ENCODE results near the gene C1QTNF1.
"Not testable (repeated sequence)": the region's sequence is repeated elsewhere in the genome, so short reads cannot be mapped to it uniquely, and the experiment has no call there.

The C1QTNF1 gene

GRCh38 chr17:79030636-79031035, 6.7 kb downstream of the C1QTNF1 start:
- not testable (repeated sequence) for DNase-seq (ENCODE audit: low spot score); H3K36me3 Mint-ChIP-seq (ENCODE audit: low read depth); H3K4me1 Mint-ChIP-seq (ENCODE audit: low read depth); H3K9me3 Mint-ChIP-seq; H3K4me3 Mint-ChIP-seq; H3K27ac Mint-ChIP-seq
- peaks cover 14% of the 10 kb centered on the region for H3K27me3 Mint-ChIP-seq (ENCODE audit: low read depth)

GRCh38 chr17:79031996-79032875, 8.3 kb downstream of the C1QTNF1 start:
- Mint-ChIP-seq H3K4me1 (ENCODE audit: low read depth) (no peaks in the 10 kb centered on the region), H3K27ac (no peak overlapping the region), H3K36me3 (ENCODE audit: low read depth) (no peaks in the 10 kb centered on the region), H3K27me3 (ENCODE audit: low read depth) (peaks cover 8% of the 10 kb centered on the region), H3K9me3 (no peaks in the 10 kb centered on the region), H3K4me3 (no peak overlapping the region)
- DNase-seq (ENCODE audit: low spot score) = no peak

GRCh38 chr17:79033046-79033616, 9.2 kb downstream of the C1QTNF1 start:
- Mint-ChIP-seq H3K27ac (no peak overlapping the region), H3K27me3 (ENCODE audit: low read depth) (peaks cover 8% of the 10 kb centered on the region), H3K9me3 (no peaks in the 10 kb centered on the region), H3K4me3 (no peak overlapping the region), H3K36me3 (ENCODE audit: low read depth) (no peaks in the 10 kb centered on the region), H3K4me1 (ENCODE audit: low read depth) (no peaks in the 10 kb centered on the region)
- DNase-seq (ENCODE audit: low spot score) = no peak

GRCh38 chr17:79033741-79034501, 10.0 kb downstream of the C1QTNF1 start:
- no peak overlapping the region for H3K27ac Mint-ChIP-seq
- H3K27me3 Mint-ChIP-seq (ENCODE audit: low read depth) = peaks cover 5% of the 10 kb centered on the region
- no peak for DNase-seq (ENCODE audit: low spot score)
- H3K4me3 Mint-ChIP-seq = no peak overlapping the region
- H3K4me1 Mint-ChIP-seq (ENCODE audit: low read depth) = no peaks in the 10 kb centered on the region
- H3K9me3 Mint-ChIP-seq = no peaks in the 10 kb centered on the region
- no peaks in the 10 kb centered on the region for H3K36me3 Mint-ChIP-seq (ENCODE audit: low read depth)

- Mint-ChIP-seq H3K9me3 (no peaks in the 10 kb centered on the region), H3K36me3 (ENCODE audit: low read depth) (no peaks in the 10 kb centered on the region), H3K27ac (no peak overlapping the region)
These were observed 11.0 kb downstream of the C1QTNF1 start for GRCh38 chr17:79034931-79035485.

GRCh38 chr17:79035686-79036085, 11.7 kb downstream of the C1QTNF1 start:
- H3K4me3 Mint-ChIP-seq = no peak overlapping the region
- H3K27ac Mint-ChIP-seq = no peak overlapping the region
- H3K9me3 Mint-ChIP-seq = no peaks in the 10 kb centered on the region
- peaks cover 2% of the 10 kb centered on the region for H3K27me3 Mint-ChIP-seq (ENCODE audit: low read depth)
- no peaks in the 10 kb centered on the region for H3K4me1 Mint-ChIP-seq (ENCODE audit: low read depth)
- no peaks in the 10 kb centered on the region for H3K36me3 Mint-ChIP-seq (ENCODE audit: low read depth)
- DNase-seq (ENCODE audit: low spot score) = no peak

More at GRCh38 chr17:79034931-79035485, 11.0 kb downstream of the C1QTNF1 start:
- H3K4me1 Mint-ChIP-seq (ENCODE audit: low read depth) = no peaks in the 10 kb centered on the region
- no peak overlapping the region for H3K4me3 Mint-ChIP-seq
- peaks cover 5% of the 10 kb centered on the region for H3K27me3 Mint-ChIP-seq (ENCODE audit: low read depth)
- DNase-seq (ENCODE audit: low spot score) = no peak

- H3K27me3 Mint-ChIP-seq (ENCODE audit: low read depth) = peaks cover 2% of the 10 kb centered on the region
- no peak for DNase-seq (ENCODE audit: low spot score)
- no peak overlapping the region for H3K4me3 Mint-ChIP-seq
- H3K9me3 Mint-ChIP-seq = no peaks in the 10 kb centered on the region
- H3K27ac Mint-ChIP-seq = no peak overlapping the region
- no peaks in the 10 kb centered on the region for H3K36me3 Mint-ChIP-seq (ENCODE audit: low read depth)
- H3K4me1 Mint-ChIP-seq (ENCODE audit: low read depth) = no peaks in the 10 kb centered on the region
These were observed 12.2 kb downstream of the C1QTNF1 start for GRCh38 chr17:79036181-79036580.

- Mint-ChIP-seq H3K4me1 (ENCODE audit: low read depth) (no peaks in the 10 kb centered on the region), H3K27me3 (ENCODE audit: low read depth) (peaks cover 2% of the 10 kb centered on the region), H3K4me3 (no peak overlapping the region), H3K9me3 (no peaks in the 10 kb centered on the region), H3K27ac (no peak overlapping the region), H3K36me3 (ENCODE audit: low read depth) (no peaks in the 10 kb centered on the region)
- no peak for DNase-seq (ENCODE audit: low spot score)
These were observed 12.6 kb downstream of the C1QTNF1 start for GRCh38 chr17:79036596-79036995.

- no peak overlapping the region for H3K27ac Mint-ChIP-seq
- no peak overlapping the region for H3K4me3 Mint-ChIP-seq
- no peaks in the 10 kb centered on the region for H3K4me1 Mint-ChIP-seq (ENCODE audit: low read depth)
- no peak for DNase-seq (ENCODE audit: low spot score)
- no peaks in the 10 kb centered on the region for H3K36me3 Mint-ChIP-seq (ENCODE audit: low read depth)
- no peaks in the 10 kb centered on the region for H3K9me3 Mint-ChIP-seq
- H3K27me3 Mint-ChIP-seq (ENCODE audit: low read depth) = no peaks in the 10 kb centered on the region
These were observed 14.7 kb downstream of the C1QTNF1 start for GRCh38 chr17:79038545-79039135.

GRCh38 chr17:79039171-79039570, 15.2 kb downstream of the C1QTNF1 start:
- no peak overlapping the region for H3K4me3 Mint-ChIP-seq
- no peak for DNase-seq (ENCODE audit: low spot score)
- no peaks in the 10 kb centered on the region for H3K27me3 Mint-ChIP-seq (ENCODE audit: low read depth)
- H3K9me3 Mint-ChIP-seq = no peaks in the 10 kb centered on the region
- no peaks in the 10 kb centered on the region for H3K36me3 Mint-ChIP-seq (ENCODE audit: low read depth)
- no peak overlapping the region for H3K27ac Mint-ChIP-seq
- H3K4me1 Mint-ChIP-seq (ENCODE audit: low read depth) = no peaks in the 10 kb centered on the region

GRCh38 chr17:79039886-79040285, 15.9 kb downstream of the C1QTNF1 start:
- Mint-ChIP-seq H3K4me1 (ENCODE audit: low read depth) (no peaks in the 10 kb centered on the region), H3K27ac (no peak overlapping the region), H3K4me3 (no peak overlapping the region), H3K36me3 (ENCODE audit: low read depth) (no peaks in the 10 kb centered on the region), H3K27me3 (ENCODE audit: low read depth) (no peaks in the 10 kb centered on the region), H3K9me3 (no peaks in the 10 kb centered on the region)
- no peak for DNase-seq (ENCODE audit: low spot score)

GRCh38 chr17:79041041-79041570, 17.1 kb downstream of the C1QTNF1 start:
- no peak for DNase-seq (ENCODE audit: low spot score)
- H3K36me3 Mint-ChIP-seq (ENCODE audit: low read depth) = no peaks in the 10 kb centered on the region
- H3K27me3 Mint-ChIP-seq (ENCODE audit: low read depth) = no peaks in the 10 kb centered on the region
- H3K4me1 Mint-ChIP-seq (ENCODE audit: low read depth) = no peaks in the 10 kb centered on the region
- no peaks in the 10 kb centered on the region for H3K9me3 Mint-ChIP-seq
- no peak overlapping the region for H3K4me3 Mint-ChIP-seq
- H3K27ac Mint-ChIP-seq = no peak overlapping the region

- no peaks in the 10 kb centered on the region for H3K36me3 Mint-ChIP-seq (ENCODE audit: low read depth)
- H3K4me1 Mint-ChIP-seq (ENCODE audit: low read depth) = no peaks in the 10 kb centered on the region
- DNase-seq (ENCODE audit: low spot score) = no peak
- H3K4me3 Mint-ChIP-seq = no peak overlapping the region
- H3K9me3 Mint-ChIP-seq = no peaks in the 10 kb centered on the region
- H3K27ac Mint-ChIP-seq = no peak overlapping the region
- no peaks in the 10 kb centered on the region for H3K27me3 Mint-ChIP-seq (ENCODE audit: low read depth)
These were observed 17.9 kb downstream of the C1QTNF1 start for GRCh38 chr17:79041723-79042420.
